ENCODE measurements around the gene RCBTB1.
"Not testable (repeated sequence)": the region's sequence is repeated elsewhere in the genome, so short reads cannot be mapped to it uniquely, and the experiment has no call there.

RCBTB1 gene

DNA sequence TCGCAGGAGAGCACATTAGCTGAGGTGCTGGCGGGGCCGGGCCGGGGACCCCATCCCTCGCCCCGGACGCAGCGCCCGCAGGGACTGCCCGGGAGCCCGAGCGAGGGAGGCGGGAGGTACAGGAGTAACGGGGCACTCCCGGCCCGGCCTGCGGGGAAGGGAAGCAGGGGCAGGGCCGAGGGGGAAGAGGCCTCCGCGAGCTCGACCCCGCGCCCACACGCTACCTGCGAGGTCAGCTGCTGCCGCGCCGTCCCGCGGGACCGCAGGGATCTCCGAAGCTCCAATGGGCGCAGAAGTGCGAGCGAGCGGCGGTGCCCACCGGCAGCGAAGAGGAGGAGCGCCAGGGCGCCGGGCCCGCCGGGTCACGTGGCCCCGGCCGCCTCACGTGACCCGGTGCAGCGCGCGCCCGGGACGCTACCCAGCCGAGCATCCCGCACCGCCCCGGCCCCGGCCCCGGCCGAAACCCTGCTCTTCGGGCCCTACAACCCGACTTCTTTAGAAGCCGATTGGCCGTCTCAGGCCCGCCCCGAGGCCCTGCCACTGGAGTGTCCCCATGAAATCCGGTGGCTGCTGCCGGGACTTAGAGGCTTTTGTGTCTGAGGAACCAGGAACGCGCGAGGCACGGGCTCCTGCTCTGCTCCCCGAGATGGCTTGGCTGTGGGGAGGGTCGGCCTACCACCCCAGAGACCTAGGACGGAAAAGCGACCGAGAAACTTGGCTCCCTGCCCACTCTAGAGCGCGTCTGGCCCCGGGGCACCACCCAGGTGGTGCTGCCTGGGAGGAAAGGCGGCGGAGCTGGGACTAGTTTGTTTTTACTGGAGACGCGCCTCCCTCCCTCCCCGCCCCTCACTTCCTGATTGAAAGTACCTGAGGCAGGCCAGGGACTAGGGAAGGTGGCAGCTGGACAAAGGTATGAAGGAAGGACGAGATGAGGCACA lies at the start of gene RCBTB1:
TSS of gene RCBTB1 (minus strand) at position 339 of the 938 bp plus-strand sequence. CDS start 18,279 bp downstream, outside the sequence.
- peak; percentile 58 for DNase-seq

DNA sequence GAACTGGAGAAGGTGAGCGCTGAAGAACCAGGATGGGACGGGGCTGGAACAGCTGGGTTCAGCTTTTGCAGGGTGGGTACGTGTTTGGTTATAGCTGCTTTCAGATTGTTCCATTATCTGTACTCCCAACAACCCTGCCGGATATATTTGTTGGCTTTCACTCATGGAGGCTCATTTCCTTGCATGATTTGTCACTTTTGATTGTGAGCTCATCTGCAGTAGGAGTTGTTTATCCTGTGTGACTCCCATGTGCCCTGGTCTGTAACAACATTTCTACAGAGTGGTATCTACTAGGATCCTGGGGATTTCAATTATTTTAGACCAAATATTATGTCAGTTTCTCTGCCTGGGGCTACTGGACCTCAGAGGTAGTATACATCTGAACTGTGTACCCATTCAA lies 48.4 kb upstream of the RCBTB1 start:
- DNase-seq: no peak

GRCh38 chr13:49632156-49632555 lies 46.8 kb upstream of the RCBTB1 start:
- no peak for DNase-seq

DNA sequence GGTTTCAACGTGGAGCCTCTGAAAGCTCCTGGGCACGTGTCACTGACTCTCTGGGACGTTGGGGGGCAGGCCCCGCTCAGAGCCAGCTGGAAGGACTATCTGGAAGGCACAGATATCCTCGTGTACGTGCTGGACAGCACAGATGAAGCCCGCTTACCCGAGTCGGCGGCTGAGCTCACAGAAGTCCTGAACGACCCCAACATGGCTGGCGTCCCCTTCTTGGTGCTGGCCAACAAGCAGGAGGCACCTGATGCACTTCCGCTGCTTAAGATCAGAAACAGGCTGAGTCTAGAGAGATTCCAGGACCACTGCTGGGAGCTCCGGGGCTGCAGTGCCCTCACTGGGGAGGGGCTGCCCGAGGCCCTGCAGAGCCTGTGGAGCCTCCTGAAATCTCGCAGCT lies 45.2 kb upstream of the RCBTB1 start:
- no peak for DNase-seq

DNA sequence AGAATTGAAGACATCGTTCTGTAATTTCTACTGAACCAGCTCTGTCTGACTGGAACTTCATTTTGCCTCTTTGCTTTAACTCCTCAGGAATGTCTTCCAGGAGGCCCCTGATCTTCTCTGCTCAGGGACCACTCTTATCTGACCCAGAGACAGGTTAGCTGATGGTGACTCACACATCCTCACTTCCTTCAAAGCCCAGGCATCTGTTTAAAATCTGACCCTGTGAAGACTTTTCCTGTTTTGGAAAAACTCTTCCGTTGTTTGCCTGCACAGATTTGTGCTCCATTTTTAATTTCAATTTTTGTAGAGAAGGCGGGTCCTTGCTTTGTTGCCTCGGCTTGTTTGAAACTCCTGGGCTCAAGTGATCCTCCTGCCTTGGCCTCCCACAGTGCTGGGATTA lies 44.6 kb upstream of the RCBTB1 start:
- DNase-seq: no peak

DNA sequence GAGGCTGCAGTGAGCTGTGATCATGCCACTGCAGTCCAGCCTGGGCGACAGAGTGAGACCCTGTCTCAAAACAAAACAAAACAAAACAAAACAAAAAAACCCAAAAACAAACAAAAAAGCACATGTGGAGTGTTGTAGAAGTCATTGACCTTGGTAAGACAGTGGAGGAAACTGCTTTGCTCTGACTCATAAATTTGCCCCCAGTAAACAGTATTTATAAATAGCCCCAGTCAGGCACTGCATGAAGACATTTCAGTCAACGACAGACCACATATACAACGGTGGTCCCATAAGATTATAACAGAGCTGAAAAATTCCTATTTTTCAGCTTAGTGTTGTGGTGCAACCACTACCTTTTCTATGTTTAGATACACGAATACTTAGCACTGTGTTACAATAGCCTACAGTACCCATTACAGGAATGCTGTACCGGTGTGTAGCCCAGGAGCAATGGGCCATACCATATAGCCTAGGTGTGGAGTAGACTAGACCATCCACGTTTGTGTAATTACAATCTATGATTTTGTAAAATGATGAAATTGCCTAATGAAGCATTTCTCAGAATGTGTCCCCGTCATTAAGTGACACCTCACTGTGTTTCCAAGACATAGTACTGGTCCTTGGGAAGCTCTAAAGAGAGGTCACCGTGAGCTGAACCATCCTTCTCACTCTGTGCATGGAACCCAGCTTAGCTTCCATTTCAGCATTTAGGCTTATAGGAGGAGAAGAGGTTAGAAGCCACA lies 44.0 kb upstream of the RCBTB1 start:
- no peak for DNase-seq

GRCh38 chr13:49627831-49628652 lies 42.7 kb upstream of the RCBTB1 start, which contains the start of gene ARL11:
TSS of gene ARL11 (plus strand) at chr13:49628507. CDS start at chr13:49630448, 1,941 bp downstream.
- DNase-seq: no peak

- DNase-seq: no peak
Observed at GRCh38 chr13:49625392-49626079, 40.2 kb upstream of the RCBTB1 start.

DNA sequence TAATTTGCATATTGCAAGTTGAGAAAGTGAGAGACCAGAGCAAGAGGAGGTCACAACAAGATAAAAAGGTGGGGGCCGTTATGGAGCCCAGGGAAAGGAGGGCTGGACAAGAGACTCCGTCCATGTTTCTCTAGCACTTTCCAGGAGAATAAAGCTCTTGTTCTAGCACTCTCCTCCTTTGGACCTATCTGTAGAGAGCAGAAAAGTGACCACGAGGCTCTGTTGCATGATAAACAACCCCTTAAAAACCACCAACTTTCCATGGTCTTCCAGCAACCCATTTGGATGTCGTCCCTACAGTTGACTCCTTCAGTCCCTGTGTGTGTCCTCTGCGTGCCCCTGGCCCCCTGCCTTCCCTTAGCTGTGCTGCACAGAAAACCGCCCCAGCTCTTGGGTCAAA lies 38.9 kb upstream of the RCBTB1 start:
- no peak for DNase-seq

DNA sequence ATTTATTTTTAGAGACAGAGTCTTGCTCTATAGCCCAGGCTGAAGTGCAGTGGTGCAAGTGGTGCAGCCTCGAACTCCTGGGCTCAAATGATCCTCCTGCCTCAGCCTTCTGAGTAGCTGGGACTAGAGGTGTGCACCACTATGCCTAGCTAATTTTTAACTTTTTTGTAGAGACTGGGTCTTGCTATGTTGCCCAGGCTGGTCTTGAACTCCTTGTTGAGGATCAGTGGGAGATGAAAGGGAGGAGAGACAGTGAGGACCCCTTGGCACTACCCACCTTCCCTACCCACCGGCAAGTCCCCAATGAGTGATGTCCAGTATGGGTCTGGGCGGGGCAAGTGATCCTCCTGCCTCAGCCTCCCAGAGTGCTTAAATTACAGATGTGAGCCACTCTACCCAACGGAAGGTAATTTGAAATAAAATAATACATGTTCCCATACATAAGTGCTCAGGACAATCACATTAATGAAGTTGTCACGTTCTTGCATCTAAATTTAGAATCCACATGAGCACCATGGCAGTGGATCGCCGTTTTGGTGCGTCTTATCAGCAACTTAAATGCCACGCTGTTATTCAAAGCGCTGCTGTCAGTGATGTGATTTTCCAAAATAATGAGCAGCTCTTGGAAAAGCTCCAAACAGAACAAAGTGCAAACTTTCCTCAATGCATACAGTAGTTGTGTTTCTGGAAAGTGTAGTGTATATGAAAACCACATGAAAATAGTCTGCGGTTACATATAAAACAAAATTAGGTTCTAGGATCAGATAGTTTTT lies 37.0 kb upstream of the RCBTB1 start:
- DNase-seq: no peak

DNA sequence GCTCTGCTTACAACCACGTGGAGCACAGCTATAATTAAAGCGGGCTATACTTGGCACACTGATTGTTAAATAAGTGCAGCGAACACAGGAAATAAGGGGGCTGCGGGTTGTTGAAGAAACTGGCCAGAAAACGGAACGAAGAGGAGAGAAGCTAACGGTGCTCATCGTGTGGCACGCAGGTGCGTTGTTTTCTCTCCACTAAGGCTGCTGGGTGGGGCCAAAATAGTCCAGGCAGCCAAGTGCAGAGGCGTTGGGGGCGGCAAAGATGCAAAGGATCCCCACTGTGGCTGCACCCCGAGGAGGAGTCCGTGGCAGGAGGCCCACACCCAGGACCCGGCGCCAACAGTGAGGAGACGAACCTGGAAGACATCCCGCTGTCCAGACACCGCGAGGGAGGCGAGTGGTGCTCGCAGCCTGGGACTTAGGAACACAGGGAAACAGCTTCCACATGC lies 34.8 kb upstream of the RCBTB1 start:
- peak; percentile 2 for DNase-seq

- DNase-seq: no peak
Observed at GRCh38 chr13:49616676-49617065, 31.3 kb upstream of the RCBTB1 start.

DNA sequence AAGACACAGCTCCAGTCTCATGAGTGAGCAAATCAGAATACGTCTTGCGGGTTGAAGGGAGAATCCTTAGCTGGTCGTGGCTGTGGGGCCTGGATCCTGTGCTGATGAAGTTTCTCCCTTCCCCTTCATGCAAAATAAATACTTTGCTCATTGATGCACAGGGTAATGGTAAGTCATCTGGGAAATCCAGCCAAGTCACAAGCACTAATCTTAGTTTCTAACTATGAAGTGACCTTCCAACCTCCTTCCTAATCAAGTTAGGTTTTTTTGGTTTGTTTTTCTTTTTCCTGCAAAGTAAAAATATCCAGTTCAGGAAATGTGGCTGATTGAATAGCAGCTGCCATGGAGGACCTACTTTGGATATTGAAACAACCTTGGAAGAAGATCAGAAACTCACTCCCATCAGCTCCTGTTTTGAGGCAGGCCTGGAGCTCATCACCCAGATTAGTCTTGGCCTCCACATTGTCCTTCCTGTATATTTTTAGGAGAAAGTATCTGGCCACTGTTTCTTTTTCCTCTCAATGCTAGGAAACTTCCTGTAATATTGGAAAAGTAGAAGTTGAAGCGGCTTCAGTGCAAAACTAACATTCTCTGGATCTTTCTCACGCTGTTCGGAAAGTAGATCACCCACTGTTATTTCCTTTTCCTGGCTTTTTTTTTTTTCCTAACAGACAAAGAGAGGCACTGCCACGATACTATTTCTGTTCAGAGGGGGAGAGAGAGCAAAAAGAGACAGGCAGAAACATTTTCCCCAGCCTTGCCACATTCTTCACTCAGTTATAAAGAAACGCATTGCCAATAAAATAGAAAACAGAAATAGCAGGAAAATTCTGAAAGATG lies 30.7 kb upstream of the RCBTB1 start:
- DNase-seq: no peak

DNA sequence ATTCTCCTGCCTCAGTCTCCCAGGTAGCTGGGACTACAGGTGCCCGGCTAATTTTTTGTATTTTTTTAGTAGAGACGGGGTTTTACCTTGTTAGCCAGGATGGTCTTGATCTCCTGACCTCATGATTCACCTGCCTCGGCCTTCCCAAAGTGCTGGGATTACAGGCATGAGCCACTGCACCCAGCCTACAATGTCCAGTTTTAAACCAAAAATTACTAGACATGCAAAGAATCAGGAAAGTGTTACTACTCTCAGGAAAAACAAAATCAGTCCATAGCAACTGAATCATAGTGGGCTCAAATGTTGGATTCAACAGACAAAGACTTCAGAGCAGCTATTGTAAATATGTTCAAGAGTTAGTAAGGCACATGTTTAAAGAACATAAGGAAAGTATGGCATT lies 26.7 kb upstream of the RCBTB1 start:
- DNase-seq: not testable (repeated sequence)

DNA sequence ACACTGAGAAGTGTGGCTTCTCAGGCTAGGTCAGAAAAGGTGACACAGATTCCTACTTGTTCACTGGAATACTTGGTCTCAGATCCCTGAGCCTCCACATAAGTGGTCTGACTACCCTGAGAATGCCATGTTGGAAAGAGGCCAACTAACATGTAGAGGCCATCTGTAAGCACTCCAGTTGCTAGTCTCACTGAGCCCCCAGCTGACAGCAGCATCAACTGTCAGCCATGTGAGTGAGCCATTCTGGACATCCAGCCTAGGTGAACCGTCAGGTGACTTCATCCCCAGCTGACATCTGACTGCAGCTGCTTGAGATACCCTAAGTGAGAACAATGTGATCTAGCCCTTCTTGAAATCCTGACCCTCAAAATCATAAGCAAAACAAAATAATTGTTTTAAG lies 24.8 kb upstream of the RCBTB1 start:
- peak; percentile 82 for DNase-seq

DNA sequence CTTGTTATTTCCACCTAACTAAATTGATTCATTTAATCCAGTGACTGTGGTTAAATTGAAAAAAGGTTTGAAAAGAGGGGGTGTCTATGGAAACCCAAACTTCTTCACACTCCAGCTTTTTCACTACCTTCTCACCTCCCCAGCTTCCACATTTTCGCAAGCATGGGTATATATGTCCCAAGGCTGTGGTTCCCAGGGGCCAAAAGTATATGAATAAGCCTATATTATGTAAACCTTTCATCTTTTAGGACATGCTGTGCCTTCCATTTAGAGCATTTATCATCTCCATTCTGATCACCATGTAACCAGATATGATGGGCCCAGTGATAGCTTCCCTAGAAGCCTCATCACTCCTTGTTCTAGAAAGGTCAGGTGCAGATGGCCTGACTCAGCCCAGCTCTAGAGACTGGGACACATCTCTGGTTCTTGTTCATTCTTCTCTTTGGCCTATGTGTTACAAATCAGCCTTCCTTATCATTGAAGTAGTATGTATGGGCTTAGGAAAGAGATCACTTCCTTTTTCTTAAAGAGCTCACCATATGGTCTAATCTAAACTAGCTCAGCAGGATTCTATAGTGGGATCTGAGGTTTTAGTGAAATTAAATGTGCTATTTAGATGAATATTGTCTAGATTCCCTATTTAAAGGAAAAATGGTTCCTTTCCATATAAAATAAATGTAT lies 23.4 kb upstream of the RCBTB1 start:
- DNase-seq: no peak

GRCh38 chr13:49607761-49608160 lies 22.4 kb upstream of the RCBTB1 start:
- no peak for DNase-seq

DNA sequence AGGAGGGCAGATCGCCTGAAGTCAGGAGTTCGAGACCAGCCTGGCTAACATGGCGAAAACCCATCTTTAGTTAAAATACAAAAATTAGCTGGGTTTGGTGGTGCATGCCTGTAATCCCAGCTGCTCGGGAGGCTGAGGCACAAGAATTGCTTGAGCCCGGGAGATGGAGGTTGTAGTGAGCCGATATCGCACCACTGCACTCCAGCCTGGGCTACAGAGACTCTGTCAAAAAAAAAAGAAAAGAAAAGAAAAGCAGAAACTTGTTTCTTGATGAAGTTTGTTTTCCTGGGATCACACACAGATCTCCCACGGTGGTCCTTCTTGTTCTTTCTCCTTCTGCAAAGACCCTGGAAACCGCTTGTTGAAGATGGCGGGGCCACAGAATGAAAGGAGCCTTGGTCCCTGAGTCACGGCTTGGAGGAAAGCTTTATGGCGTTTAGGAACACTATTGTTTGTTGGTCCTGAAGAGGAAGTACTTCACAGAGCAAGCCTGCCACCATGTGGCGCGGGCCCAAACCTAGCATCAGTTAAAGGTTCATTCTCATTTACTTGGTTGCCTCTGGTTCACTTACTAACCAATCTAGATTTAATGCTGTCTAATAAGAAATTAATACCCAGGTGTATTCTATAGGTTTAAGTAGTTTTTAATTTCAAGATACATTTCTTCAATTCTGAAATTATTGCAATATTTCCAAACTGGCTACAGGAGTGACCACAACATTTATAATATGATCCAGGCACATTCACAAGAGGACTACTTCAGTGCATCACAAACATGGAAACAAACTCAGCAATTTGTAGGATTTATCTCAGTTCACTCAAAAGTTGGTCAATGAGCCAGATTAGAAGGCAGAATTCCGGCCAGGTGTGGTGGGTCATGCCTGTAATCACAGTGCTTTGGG lies 21.6 kb upstream of the RCBTB1 start:
- DNase-seq: peak; percentile 85

GRCh38 chr13:49604570-49604969 lies 19.2 kb upstream of the RCBTB1 start:
- DNase-seq: no peak
